ENCODE data around the gene FADS1. TPM values are rescaled to one million over a fixed set of nuclear protein-coding genes. Genes with fewer than 3 reads are reported as not detected.

The FADS1 gene
- total RNA-seq, 4 donors from 2014 or later = 2.1 to 8.3 (median 7.1) TPM

- peaks cover 0 to 49% (median 0%) of the 10 kb centered on the region in 4 donors for H3K27me3 ChIP-seq
- no peaks in the 10 kb centered on the region for H3K4me1 ChIP-seq
- H3K36me3 ChIP-seq = no peaks in the 10 kb centered on the region
- intact Hi-C loops (cut with DNase I) = no loop called here
- DNase-seq = no peak
- no peaks in the 10 kb centered on the region for H3K9me3 ChIP-seq
- no peak for TF ChIP-seq POLR2A (IDR thresholded peaks at IDR 0.05)
- no peak for TF ChIP-seq CTCF (IDR thresholded peaks at IDR 0.05)
- no peak overlapping the region for H3K4me3 ChIP-seq
- WGBS, 2 donors = 66 to 74% methylated on average over 11 to 13 of the region's 13 CpGs
- H3K27ac ChIP-seq = no peak overlapping the region
Measured at GRCh38 chr11:61766353-61766841, 50.4 kb downstream of the FADS1 start.

- peaks cover 0 to 56% (median 0%) of the 10 kb centered on the region in 4 donors for H3K27me3 ChIP-seq
- H3K36me3 ChIP-seq = no peaks in the 10 kb centered on the region
- no peaks in the 10 kb centered on the region for H3K9me3 ChIP-seq
- no peak for DNase-seq
- H3K27ac ChIP-seq = no peak overlapping the region
- no peak overlapping the region for H3K4me3 ChIP-seq
- no peaks in the 10 kb centered on the region for H3K4me1 ChIP-seq
- 84 to 87% methylated on average over 6 to 8 of the region's 26 CpGs for WGBS, 2 donors
- no peak for TF ChIP-seq CTCF (IDR thresholded peaks at IDR 0.05)
- TF ChIP-seq POLR2A (IDR thresholded peaks at IDR 0.05) = no peak
- intact Hi-C loops (cut with DNase I) = no loop called here
Measured at GRCh38 chr11:61765550-61766253, 51.1 kb downstream of the FADS1 start.

GRCh38 chr11:61764606-61765260 is 52.1 kb downstream of the FADS1 start:
- WGBS, 2 donors = 28% methylated on average over 4 of the region's 22 CpGs; no CpG with 5 or more reads in 1 of the 2 donors
- no peak for TF ChIP-seq POLR2A (IDR thresholded peaks at IDR 0.05)
- no peak for TF ChIP-seq CTCF (IDR thresholded peaks at IDR 0.05)
- Histone ChIP-seq H3K4me3 (no peak overlapping the region), H3K9me3 (no peaks in the 10 kb centered on the region), H3K36me3 (no peaks in the 10 kb centered on the region), H3K27ac (no peak overlapping the region), H3K27me3 (peaks cover 0 to 62% (median 0%) of the 10 kb centered on the region in 4 donors), H3K4me1 (no peaks in the 10 kb centered on the region)
- intact Hi-C loops (cut with DNase I) = no loop called here
- DNase-seq = no peak

- intact Hi-C loops (cut with DNase I) = no loop called here
- Histone ChIP-seq H3K4me1 (no peaks in the 10 kb centered on the region), H3K9me3 (no peaks in the 10 kb centered on the region), H3K4me3 (no peak overlapping the region), H3K27me3 (peaks cover 0 to 55% (median 0%) of the 10 kb centered on the region in 4 donors), H3K36me3 (no peaks in the 10 kb centered on the region), H3K27ac (no peak overlapping the region)
- DNase-seq = no peak
- 60 to 62% methylated on average over 9 to 12 of the region's 23 CpGs for WGBS, 2 donors
- TF ChIP-seq POLR2A (IDR thresholded peaks at IDR 0.05) = no peak
- no peak for TF ChIP-seq CTCF (IDR thresholded peaks at IDR 0.05)
Measured at GRCh38 chr11:61763930-61764605, 52.7 kb downstream of the FADS1 start.

- DNase-seq = no peak
- Histone ChIP-seq H3K4me1 (no peaks in the 10 kb centered on the region), H3K36me3 (no peaks in the 10 kb centered on the region), H3K27me3 (peaks cover 0 to 54% (median 0%) of the 10 kb centered on the region in 4 donors), H3K9me3 (no peaks in the 10 kb centered on the region), H3K27ac (no peak overlapping the region), H3K4me3 (no peak overlapping the region)
- 20 to 48% methylated on average over 1 to 12 of the region's 15 CpGs for WGBS, 2 donors
- intact Hi-C loops (cut with DNase I) = no loop called here
- no peak for TF ChIP-seq CTCF (IDR thresholded peaks at IDR 0.05)
- TF ChIP-seq POLR2A (IDR thresholded peaks at IDR 0.05) = no peak
Measured at GRCh38 chr11:61762798-61763197, 54.0 kb downstream of the FADS1 start.

Data from esophagus squamous epithelium (tissue), 5 donors.